GM19395 (cell line): ENCODE measurements around the gene NOTCH2.

Source experiments
- ATAC-seq: cut with Tn5 transposase; IDR thresholded peaks from one replicate; pipeline ENCODE4 v1.9.1; 2021; ENCODE audit warnings: mild to moderate bottlenecking, moderate library complexity; ENCODE audit not compliant: unreplicated experiment

The NOTCH2 gene

DNA sequence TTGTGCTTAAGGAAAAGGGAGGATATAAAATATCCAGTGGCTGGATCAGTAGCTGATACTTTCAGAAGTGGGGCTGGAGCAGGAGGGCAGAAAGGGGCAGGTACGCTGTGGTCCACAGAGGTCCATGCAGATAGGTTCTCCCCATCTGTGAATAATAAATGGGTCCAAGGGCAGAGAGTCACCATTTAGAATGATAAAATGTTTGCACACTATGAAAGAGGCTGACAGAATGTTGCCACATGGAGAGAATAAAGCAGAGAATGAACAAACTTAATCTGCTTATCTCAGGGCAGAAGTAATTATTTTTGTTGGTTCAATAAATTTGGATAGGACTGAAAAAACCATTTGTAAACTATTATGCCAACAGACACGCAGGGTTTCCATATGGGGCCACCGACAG lies 156.5 kb downstream of the NOTCH2 start:
- ATAC-seq = no peak

- ATAC-seq = no peak
Observed at GRCh38 chr1:119911775-119912174, 157.7 kb downstream of the NOTCH2 start.

DNA sequence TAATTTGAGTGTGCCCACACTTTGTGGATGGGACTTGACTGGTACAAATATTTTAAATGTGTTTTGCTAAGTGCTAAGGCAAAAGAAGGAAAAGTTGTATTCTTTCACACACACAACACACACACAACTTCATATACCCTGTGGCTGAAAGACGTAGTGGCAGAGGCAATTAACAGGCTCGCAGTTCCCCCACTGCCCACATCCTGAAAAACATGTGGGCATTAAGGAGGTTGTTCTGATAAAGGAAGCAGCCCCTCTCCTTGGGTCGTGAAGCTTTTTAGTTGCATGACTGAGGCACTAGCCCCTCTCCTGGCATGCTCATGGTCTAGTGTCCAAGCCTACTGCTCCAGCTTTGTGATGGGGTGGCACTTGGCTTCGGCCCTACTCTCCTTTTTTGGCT lies 158.8 kb downstream of the NOTCH2 start:
- no peak for ATAC-seq

DNA sequence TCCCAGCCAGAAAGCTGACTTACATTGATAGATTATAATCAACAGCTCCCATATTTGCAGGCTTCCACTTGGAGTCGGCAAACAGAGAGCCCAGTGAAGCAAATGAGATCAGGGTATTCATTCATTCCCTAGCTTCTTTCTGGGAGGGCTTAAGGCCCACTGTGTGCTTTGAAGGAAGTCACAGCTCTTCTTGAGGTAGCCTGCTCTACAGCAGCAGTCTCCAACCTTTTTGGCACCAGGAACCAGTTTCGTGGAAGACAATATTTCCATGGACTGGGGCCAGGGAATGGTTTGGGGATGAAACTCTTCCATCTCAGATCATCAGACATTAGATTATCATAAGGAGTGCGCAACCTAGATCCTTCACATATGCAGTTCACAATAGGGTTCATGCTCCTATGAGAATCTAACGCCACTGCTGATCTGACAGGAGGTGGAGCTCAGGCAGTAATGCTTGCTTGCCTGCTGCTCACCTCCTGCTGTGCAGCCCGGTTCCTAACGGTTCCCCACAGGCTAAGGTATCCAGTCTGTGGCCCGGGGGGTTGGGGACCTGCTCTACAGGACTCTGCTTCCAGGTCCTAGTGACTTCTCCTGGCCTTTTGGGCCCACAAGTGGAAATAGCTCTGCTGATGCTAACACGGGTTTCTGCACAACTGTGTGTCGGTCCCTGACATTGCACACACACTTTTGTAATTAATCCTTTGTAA lies 159.4 kb downstream of the NOTCH2 start:
- no peak for ATAC-seq

- no peak for ATAC-seq
Observed at GRCh38 chr1:119908661-119909060, 160.8 kb downstream of the NOTCH2 start.

DNA sequence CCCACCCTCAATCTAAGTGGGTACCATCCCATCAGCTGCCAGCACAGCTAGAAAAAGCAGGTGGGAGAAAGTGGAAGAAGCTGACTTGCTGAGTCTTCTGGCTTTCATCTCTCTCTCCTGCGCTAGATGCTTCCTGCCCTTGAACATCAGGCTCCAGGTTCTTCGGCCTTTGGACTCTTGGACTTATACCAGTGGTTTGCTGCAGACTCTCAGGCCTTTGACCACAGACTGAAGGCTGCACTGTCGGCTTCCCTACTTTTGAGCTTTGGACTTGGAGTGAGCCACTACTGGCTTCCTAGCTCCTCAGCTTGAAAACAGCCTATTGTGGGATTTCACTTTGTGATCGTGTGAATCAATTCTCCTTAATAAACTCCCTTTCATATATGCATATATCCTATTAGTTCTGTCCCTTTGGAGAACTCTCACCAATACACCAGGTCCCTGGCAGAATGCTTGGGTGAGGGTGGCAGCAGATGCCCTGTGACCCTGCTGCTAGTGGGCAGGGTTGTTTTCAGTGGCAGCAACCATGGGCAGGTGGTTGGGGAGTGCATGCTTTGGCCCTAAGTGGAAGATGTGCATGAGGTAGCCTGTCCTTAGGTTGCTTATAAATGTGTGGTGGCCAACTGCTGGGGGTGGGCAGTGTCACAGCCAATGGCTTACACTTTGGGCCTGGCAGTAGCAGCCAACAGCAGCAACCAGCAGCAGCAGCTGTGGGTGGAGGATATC lies 162.4 kb downstream of the NOTCH2 start:
- no peak for ATAC-seq

DNA sequence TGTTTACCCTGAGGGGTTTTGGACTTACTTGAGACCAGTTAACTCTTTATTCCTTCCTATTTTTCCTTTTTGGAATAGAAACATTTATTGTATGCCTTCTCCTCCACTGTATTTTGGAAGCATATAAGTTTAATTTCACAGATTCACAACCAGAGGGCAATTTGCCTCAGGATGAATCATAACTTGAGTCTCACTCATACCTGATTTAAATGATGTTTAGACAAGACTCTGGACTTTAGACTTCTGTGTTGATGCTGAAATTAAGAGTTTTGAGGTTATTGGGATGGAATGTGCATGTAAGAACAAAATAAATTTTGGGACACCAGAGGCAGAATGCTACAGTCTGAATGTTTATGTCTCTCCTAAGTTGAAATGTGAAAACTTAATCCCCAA lies 166.0 kb downstream of the NOTCH2 start:
- no peak for ATAC-seq

- no peak for ATAC-seq
Observed at GRCh38 chr1:119902775-119903442, 166.6 kb downstream of the NOTCH2 start.

GRCh38 chr1:119898981-119899720 lies 170.3 kb downstream of the NOTCH2 start:
- no peak for ATAC-seq

DNA sequence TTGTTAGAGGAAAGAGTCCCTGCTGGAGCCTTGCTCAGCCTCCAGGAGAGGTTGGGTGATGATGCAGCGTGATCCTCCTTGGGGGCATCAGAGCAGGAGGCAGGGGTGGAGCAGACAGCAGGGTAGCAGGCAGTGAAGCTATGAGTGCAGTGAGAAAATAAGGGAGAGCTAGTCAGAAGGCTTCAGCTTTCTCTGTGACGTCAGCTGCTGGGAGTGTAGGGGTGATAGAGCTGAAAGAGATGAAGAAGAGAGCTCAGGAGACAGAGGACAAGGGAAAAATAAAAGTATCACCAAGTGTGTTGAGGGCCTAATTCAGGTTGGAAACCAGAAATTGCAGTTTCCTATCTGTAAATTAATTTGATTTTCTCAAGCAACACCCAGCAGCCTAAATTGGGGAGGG lies 170.9 kb downstream of the NOTCH2 start:
- no peak for ATAC-seq

DNA sequence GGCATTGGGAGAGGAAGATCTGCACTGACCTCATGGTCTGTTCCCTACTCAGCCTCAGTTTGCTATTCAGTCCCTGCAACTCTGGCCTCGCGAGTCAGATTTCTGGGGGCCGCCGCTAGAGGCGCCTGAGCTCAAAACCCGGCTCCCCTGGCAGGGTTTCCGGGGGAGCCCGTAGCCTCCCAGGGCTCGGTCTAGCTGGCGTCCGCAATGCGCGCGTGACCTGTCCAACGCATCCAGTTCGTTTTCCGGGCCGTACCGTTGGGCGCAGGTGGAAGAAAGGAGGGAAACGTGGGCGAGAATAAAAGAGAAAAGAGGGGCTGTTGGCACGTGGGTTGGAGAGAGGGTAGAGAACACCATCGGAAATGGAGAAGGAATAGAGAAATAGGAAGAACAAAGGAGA lies 173.2 kb downstream of the NOTCH2 start, which contains the start of gene ADAM30:
ADAM30 (minus strand) TSS at position 213 of the 400 bp plus-strand sequence; CDS start at position 34, 179 bp downstream.
- no peak for ATAC-seq

DNA sequence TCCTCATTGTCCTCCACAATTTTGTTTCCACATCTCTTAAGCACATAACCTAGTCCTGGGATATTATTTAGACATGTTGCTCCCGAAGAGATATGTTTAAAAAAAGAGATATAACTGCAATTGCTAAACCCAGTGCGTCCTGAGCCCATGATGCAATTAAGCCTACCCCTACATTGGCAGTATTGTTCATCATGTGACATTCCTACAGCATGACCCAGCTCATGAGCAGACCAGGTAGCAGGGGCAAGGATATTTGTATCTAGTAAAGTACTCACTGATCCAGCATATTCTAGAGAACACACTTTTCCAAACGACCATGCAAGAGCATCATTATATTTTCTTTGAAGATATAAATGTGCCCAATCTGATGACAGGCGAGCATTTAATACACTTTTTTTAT lies 174.4 kb downstream of the NOTCH2 start:
- ATAC-seq = no peak

- ATAC-seq = no peak
Observed at GRCh38 chr1:119893827-119894700, 175.4 kb downstream of the NOTCH2 start.

DNA sequence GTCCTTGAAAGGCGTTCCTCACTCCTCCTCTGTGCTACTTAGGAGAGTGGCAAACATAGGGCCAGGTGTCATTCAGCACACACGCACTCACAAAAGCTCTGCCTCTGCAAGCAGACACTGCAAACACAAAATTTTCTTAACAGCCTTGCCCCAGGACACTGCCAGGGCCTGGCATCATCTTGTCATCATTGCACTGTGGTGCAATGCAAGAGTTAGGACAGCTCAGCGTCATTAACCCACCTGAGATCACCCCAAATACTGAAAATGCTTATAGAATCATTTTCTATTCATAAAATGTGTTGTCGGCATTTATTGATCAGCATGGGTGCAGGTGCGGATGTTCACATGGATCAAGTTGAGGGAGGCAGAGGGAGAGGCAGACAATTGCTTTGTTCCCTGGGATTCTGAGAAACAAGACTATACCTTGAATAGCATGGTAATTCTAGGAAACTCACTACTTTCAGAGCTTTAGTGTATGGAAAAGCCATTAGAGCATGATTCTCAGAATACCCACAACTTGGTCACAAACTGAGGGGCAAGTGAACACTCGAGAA lies 176.1 kb downstream of the NOTCH2 start:
- no peak for ATAC-seq

GRCh38 chr1:119891386-119891785 lies 178.1 kb downstream of the NOTCH2 start:
- ATAC-seq = no peak

DNA sequence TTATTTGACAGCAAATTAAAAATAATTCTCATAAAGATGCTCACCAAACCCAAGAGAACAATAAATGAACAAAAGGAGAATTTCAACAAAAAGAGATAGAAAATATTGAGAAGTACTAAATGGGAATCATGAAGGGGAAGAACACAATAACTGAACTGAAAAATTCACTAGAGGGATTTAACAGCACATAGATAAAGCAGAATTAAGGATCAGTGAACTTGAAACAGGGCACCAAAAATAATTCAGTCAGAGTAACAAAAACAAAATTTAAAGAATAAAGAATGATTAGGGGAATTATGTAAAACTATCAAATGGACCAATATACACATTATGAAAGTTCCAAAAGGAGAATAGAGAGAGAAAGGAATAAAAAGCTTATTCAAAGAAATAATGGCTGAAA lies 181.0 kb downstream of the NOTCH2 start:
- no peak for ATAC-seq

GRCh38 chr1:119887427-119887826 lies 182.0 kb downstream of the NOTCH2 start:
- no peak for ATAC-seq

- no peak for ATAC-seq
Observed at GRCh38 chr1:119885903-119886783, 183.3 kb downstream of the NOTCH2 start.

- no peak for ATAC-seq
Observed at GRCh38 chr1:119884711-119885110, 184.8 kb downstream of the NOTCH2 start.
